ENCODE results near the gene CST11.
"Not testable (repeated sequence)": the region's sequence is repeated elsewhere in the genome, so short reads cannot be mapped to it uniquely, and the experiment has no call there.

Gene CST11, protein sequence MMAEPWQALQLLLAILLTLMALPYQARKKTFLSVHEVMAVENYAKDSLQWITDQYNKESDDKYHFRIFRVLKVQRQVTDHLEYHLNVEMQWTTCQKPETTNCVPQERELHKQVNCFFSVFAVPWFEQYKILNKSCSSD

DNA sequence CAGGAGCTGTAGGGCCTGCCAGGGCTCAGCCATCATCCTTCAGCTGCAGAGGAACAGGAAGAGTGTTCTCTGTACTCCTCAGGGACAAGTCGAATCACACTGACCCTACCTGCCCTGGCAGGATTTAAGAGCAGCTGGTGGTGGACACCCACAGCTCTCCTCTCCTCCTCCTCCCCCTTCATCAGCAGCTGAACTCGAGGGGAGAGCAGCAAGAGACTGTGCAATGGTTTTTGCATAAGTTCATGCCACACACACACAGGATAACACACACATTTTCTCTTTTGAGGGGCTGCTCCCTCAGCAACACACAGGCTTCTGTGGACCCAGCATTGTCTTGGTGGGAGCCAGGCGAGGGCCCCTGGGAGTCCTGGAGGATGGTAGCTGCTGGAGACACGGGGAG is at the start of gene CST11:
Gene CST11, minus strand, starts transcription at position 101 of the 400 bp plus-strand sequence. Its CDS starts 65 bp downstream, at position 36.
- DNase-seq = no peak

- no peak for DNase-seq
These were observed 49.2 kb upstream of the CST11 start for GRCh38 chr20:23501926-23502325.

- DNase-seq = no peak
These were observed 44.9 kb upstream of the CST11 start for GRCh38 chr20:23497536-23497935.

DNA sequence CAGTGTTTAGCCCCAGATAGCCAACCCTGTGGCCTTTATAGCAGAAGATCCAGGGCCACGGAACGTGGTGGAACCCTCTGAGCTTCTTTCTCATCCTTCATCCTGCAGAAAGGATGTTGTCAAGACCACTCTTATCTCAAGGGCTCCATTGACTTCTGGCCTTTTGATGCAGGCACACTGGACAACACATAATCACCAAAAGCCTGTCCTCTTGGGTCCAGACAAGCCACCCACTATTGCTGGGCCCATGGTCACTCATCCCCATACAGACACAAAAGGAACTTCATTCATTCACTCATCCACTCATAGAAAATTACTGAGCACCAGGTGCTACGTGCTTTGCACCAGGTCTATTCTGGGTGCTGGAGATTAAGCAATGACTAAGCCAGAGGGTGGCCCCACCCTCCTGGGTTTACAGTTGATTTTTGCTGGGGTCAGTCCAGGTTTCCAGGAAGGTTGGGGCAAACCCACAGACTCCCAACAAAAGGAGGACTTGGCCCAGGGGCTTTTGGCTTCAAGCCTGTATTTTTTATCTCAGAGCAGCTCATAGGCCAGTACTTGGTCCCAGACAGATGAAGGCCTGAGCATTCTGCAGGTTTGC is 40.6 kb upstream of the CST11 start:
- DNase-seq = no peak

GRCh38 chr20:23492292-23492691 is 39.6 kb upstream of the CST11 start:
- no peak for DNase-seq

- no peak for DNase-seq
These were observed 38.1 kb upstream of the CST11 start, which contains the start of gene CST8 for GRCh38 chr20:23490817-23491216. TSS of gene CST8 (plus strand) at chr20:23491117. CDS start at chr20:23491668, 551 bp downstream.

DNA sequence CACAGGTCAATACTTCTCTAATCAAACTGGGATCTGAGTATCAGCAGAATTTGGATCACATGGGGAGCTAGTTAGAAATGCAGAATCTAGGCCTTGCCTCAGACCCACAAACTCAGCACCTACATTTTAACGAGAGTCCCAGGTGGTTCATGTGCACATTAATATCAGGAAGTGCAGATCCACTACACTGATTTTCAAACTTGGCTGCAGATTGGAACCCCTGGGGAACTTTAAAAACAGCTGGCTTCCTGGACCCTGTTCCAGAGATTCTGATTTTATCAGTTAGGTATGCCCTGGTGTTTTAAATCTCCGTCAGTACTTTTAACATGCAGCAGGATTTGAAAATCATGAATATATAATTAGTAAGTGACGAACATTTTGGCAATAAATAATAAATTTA is 36.3 kb upstream of the CST11 start:
- no peak for DNase-seq

- DNase-seq = no peak
These were observed 35.8 kb upstream of the CST11 start for GRCh38 chr20:23488470-23488869.

- no peak for DNase-seq
These were observed 31.4 kb upstream of the CST11 start for GRCh38 chr20:23484081-23484480.

GRCh38 chr20:23482138-23482537 is 29.5 kb upstream of the CST11 start:
- no peak for DNase-seq

GRCh38 chr20:23479043-23479442 is 26.4 kb upstream of the CST11 start:
- no peak for DNase-seq

DNA sequence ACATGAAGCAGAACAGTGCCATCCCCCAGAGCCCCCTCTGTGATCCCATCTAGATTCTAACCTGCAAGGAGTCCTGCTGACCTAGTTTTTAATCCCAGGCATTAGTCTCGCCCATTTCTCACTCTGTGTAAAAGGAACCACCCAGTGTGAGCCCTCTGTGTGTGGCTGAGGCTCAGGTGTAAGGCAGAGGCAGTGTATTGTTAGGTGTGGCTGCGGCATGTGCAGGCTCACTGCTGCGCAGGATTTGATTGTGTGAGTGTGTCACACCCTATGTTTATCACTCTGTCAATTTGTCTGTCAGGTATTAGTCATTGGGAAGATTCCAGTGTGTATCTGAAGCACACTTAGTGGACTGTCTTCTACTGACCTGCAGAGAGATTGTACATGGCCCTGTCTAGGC is 24.5 kb upstream of the CST11 start:
- DNase-seq = no peak

GRCh38 chr20:23476015-23476754 is 23.5 kb upstream of the CST11 start:
- no peak for DNase-seq

DNA sequence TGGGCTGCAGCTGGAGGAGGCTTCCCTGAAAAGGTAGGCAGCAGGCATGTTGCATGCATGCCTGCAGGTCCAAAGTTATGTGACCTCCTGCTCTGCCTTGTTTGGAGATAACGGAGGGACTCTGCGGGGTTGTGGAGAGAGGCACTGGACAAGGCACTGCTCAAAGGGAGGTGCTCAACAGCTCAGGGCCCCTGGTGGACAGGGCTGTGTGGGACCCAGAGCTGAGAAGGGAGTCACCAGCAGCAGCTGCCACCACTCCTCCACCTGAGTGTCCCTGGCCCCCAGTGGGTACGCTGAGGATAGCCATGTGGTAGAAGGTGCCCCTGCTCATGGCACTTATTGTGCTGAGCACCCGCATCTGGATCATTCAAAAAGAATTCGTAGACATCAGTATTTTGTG is 22.7 kb upstream of the CST11 start:
- no peak for DNase-seq

DNA sequence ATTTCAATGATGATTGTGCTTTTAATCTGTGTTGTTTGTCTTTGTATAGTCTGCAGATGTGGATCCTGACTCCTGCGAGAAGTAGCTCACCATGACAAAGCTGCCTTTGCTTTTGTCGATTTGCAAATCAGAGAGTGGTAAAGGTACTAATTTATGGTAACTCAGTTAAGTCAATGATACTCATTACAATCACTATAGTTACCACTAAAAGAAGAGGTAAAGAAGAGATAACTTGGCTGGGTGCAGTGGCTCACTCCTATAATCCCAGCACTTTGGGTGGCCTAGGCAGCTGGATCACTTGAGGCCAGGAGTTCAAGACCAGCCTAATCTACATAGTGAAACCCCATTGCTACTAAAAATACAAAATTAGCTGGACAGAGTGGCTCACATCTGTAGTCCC is 20.6 kb upstream of the CST11 start:
- not testable (repeated sequence) for DNase-seq

DNA sequence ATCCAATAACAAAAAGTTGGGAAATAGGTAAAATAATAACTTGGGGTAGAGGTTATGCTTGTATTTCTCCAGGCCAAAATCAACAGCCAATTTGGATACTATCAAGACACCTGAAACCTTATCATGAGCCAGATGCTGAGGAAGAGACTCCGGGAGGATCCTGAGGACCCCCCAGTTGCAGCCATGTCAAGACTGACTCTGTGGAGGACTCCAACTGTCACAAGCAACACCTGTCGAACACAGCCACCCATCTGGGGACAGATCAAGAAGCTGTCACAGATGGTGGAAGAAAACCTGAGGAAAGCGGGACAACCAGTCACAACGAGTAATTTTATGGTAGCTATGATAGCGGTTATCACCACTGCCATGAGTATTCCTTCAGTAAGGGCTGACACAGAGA is 19.6 kb upstream of the CST11 start:
- DNase-seq = not testable (repeated sequence)

- DNase-seq = not testable (repeated sequence)
These were observed 14.3 kb upstream of the CST11 start for GRCh38 chr20:23466961-23467360.

DNA sequence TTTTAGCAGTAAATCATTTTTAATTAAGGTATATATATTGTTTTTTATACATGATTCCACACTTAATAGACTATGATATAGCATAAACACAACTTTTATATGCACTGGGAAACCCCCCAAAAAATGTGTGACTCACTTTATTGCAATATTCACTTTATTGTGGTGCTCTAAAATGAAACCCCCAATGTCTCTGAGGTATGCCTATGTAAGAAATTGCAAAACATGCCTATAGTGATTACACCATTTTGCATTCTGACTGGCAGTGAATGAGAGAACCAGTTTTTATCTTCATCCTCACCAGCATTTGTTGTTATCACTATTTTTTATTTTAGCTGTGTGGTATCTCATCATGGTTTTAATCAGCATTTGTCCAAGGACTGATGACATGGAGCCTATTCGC is 8.5 kb upstream of the CST11 start:
- DNase-seq = no peak

DNA sequence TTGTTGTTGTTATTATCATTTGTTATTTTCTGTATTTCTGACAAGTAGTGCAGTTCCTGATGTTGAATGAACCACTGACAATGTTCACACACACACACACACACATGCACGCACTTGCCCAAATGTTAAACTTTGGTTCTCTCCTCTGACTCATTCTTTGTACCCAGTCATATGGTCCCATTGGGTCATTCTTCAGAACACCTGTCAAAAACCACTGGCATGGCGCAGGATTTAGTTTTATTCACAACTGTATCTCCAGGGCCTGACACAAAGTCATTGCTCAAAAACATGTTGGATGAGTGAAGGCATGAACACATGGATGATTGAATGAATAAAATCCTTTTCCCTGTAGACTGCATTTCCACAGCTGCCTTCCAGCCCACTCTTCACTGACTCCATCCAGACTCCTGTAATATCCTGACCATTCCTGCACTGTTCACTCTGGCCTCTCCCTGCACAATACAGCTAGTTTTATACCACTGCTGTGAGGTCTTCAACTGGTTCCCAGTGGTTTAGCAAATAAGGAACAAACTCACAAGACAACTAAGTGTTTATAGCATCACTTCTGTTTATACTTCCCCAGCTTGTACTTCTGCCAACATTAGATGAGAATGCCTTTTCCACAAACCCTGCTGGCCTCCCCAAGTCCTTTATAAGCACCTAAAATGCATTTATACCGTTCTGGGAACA is 6.9 kb upstream of the CST11 start:
- no peak for DNase-seq

DNA sequence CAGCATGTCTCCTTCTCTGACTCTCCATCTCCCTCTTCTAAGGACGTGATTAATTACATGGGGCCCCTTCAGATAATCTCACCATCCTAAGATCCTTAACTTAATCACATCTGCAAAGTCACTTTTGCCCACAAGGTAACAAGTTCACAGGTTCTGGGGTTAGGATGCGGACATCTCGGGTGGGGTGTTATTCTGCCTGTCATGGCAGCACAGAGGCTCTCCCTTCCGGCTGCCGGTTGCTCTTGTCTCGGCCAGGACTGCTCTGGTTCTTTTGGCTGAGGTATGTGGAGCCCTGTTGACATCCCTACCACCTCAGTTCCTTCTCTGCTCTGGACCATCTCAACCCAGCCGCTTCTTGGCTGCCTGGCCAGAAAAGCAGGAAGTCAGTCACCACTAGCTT is 4.2 kb upstream of the CST11 start:
- DNase-seq = no peak

GRCh38 chr20:23456409-23456808 is 3.7 kb upstream of the CST11 start:
- no peak for DNase-seq

DNA sequence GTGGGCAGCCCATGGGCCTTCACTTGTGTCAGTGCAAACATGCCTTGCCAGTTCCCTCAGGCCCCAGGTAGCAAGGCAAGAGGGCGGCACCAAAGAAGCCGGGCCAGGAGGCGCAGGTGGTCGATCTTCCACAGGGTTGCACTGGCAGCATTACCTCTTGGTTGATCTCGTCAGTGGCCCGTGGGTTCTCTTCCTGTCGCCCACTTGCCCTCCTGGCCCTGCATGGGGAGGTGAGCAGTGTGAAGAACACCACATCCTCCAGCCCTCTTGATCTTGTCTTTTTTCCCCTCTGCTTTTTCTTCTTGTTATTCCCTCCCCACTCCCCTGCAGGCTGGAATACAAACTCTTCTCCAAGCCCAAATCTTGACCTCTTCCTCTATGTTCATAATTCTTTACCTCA is 3.0 kb upstream of the CST11 start:
- no peak for DNase-seq

GRCh38 chr20:23454816-23455215 is 2.1 kb upstream of the CST11 start:
- no peak for DNase-seq

All from stimulated activated CD4-positive, alpha-beta T cell treated with anti-CD3 and anti-CD28 coated beads, Interleukin-4, amount 100 ng/mL, for 4 hours (primary cell).